RWPE1 (cell line): ENCODE results near the gene ZBTB43.
A peak's percentile ranks its signal among the peaks of the same experiment; 100 is the strongest.

Experiments
- CTCF ChIA-PET: fragments of 350-600 bp; sonication (Branson Sonifier 250); formaldehyde crosslinking; extraction: SDS; loops from one replicate; lab custom pipeline; 2021; lab: Yijun Ruan, JAX
- POLR2A ChIA-PET: fragments of 400-600 bp; formaldehyde crosslinking; extraction: SDS; loops from one replicate; lab custom pipeline; 2020; ENCODE audit warnings: antibody characterized with exemption; ENCODE audit not compliant: low non-redundant PET; lab: Yijun Ruan, JAX
- DNase-seq: peaks from one replicate; pipeline ENCODE4 v3.0.0; 2012; ENCODE audit warnings: low spot score
- H3K27ac ChIP-seq: fragments of 450-650 bp; 2 replicates; pipeline ENCODE4 v1.5.1; 2017
- TF ChIP-seq, protein P1 (sequence below): fragments of 450-650 bp; conservative IDR thresholded peaks from 2 replicates; pipeline ENCODE4 v1.5.1; 2017; ENCODE audit warnings: low read depth, mild to moderate bottlenecking

The ZBTB43 gene

DNA sequence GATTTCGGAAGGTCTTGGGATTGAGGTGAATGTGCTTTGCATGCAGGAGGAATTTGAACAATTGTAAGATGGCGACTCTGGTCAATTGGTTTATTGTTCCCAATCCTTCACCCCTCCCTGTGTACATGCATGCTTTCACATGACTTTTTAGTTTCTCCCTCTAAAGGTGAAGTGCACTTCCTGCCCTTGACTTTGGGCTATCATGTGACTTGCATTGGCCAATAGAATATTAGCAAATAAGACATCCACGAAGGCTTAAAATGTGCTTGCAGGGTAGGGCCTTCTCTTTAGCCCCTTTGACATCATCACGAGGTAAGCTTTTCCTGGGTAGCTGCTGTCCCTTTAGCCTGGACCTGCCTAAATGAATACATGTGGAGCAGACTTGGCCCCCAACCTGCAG, 8.1 kb upstream of the ZBTB43 start:
- TF ChIP-seq, protein P1, sequence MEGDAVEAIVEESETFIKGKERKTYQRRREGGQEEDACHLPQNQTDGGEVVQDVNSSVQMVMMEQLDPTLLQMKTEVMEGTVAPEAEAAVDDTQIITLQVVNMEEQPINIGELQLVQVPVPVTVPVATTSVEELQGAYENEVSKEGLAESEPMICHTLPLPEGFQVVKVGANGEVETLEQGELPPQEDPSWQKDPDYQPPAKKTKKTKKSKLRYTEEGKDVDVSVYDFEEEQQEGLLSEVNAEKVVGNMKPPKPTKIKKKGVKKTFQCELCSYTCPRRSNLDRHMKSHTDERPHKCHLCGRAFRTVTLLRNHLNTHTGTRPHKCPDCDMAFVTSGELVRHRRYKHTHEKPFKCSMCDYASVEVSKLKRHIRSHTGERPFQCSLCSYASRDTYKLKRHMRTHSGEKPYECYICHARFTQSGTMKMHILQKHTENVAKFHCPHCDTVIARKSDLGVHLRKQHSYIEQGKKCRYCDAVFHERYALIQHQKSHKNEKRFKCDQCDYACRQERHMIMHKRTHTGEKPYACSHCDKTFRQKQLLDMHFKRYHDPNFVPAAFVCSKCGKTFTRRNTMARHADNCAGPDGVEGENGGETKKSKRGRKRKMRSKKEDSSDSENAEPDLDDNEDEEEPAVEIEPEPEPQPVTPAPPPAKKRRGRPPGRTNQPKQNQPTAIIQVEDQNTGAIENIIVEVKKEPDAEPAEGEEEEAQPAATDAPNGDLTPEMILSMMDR = no peak
- ChIA-PET POLR2A (no interaction called here), CTCF (interaction anchor here (0.9 kb wide), 1 partner anchor 63 kb away, joined by 3 read pairs; no protein-coding TSS in a partner anchor)
- H3K27ac ChIP-seq = no peak overlapping the region
- DNase-seq = no peak

DNA sequence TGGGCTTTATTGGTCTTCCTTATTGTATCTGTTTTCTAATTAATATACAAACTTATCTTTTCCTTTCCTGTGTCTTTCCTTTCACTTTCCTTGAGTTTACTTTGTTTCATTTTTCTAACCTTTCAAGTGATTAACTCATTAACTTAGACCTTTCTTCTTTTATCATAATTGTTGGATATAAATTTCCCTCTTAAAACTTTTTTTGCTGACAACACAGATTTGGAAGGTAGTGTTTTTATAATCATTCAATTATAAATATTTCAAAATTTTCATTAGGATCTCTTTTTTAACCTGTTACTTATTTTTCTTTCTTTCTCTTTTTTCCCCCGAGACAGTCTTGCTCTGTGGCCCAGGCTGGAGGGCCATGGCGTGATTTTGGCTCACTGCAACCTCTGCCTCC, 6.9 kb upstream of the ZBTB43 start:
- TF ChIP-seq, protein P1 = no peak
- POLR2A ChIA-PET = no interaction called here
- H3K27ac ChIP-seq = no peak overlapping the region
- no peak for DNase-seq
- CTCF ChIA-PET = no interaction called here

DNA sequence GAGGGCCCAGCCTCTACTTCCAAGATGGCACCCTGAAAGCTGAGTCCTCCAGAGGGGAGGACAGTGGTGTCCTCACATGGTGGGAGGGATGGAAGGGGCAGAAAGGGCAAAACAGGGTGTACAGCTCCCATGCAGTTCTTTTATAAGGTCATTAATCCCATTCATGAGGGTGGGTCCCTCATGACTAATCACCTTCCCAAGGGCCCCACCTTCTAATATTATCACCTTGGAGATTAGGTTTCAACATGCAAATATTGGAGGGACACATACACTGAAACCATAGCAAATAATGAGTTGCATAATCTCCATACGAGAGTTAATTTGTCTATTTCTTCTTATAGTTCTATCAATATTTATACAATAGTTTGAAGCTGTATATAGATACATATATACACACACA, 5.8 kb upstream of the ZBTB43 start:
- CTCF ChIA-PET = interaction anchor here (0.8 kb wide), 1 partner anchor 93 kb away, joined by 3 read pairs; no protein-coding TSS in a partner anchor
- TF ChIP-seq, protein P1 = no peak
- H3K27ac ChIP-seq = no peak overlapping the region
- POLR2A ChIA-PET = no interaction called here
- no peak for DNase-seq

DNA sequence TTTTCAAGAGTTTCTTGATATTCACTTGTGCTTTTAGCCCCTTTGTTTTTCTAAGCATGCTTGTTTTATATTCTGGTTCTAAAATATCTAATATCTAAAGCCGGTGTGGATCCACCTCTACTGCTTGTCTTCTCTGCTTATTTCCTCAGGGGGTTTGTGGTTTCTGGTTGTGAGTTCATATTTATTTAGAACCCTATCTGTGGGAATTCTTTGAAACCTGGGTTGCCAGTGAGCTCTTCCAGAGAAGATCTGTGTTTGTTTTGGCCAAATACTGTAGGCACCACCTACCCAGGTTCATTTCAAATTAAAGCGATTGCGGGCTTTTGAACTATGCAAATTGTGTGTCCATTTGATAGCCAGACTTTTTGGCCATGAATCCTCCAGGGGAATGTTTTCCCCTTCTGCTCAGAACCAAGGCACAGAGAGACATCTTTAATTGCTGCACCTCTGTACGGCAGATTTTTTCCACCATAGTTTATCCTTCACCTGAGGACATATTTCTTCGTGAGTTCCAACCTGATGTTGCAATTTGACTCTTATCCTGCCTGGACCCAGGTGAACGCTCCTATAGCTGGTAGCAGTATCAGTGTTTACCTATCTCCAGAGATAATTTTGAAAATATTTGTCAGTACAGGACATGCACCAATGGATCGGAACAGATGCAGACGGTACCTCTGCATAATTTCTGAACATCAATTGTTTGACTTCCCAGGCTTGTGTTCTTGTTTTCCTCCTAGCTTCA, 2.4 kb upstream of the ZBTB43 start:
- ChIA-PET POLR2A (no interaction called here), CTCF (interaction anchor here (1.0 kb wide), 1 partner anchor 97 kb away, joined by 4 read pairs; no protein-coding TSS in a partner anchor)
- H3K27ac ChIP-seq = peak overlapping the region; percentile 53
- no peak for DNase-seq
- TF ChIP-seq, protein P1 = no peak

DNA sequence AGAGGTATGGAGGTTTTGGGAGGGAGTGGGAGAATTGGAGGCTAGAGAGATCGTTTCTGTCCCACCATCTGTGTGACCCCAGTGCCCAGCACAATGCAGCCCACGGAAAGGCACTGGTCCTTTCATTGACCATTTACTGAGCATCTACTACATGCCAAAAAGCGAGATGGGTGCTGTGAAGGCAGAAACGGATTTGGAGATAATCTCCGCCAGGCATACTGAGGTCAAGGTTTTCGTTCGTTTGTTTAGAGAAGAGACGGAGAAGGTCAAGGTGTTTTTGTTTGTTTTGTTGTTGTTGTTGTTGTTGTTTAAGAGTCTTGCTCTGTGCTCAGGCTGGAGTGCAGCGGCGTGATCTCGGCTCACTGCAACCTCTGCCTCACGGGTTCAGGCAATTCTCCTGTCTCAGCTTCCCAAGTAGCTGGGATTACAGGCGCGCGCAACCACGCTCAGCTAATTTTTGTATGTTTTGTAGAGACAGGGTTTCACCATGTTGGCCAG, 593 bp upstream of the ZBTB43 start:
- DNase-seq = no peak
- TF ChIP-seq, protein P1 = no peak
- H3K27ac ChIP-seq = peak overlapping the region; percentile 86
- CTCF ChIA-PET = interaction anchor here (0.6 kb wide), 1 partner anchor 124 kb away, joined by 3 read pairs; no protein-coding TSS in a partner anchor
- POLR2A ChIA-PET = interaction anchor here (1.6 kb wide), 1 partner anchor 11 kb away, joined by 8 read pairs; no protein-coding TSS in a partner anchor

DNA sequence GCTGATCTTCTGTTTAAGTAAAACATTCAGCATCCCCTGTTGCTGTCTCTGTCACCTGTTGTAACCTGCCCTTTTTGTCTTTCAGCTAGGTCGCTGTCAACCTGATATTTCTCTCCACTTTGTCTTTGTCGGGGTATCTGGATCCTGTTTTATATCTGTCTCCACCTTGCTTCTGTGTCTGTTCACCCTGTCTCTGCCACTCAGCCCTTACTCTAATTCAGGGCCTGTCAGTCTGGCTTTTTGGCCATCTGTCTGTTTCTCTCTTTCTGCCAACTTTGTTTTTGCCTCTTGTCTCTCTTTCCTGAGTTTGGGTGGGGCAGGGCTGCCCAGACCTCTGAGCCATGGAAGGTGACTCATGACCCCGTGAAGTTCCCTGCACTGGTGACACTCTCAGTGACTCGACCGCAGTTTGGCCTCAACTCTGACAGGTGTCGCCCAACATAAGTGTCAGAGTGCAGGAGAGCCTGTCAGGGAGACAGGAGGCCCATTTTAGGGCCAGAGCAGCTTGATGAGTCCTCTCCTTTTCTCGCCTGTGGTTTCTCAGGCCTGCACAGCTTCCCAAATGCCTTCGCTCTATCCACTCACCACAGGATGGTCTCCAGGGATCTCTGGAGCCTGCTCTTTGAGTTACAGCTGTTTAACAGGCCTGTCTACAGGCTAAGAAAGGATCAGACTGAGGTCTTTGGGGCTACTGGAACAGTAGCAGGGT, 868 bp downstream of the ZBTB43 start:
- ChIA-PET POLR2A (interaction anchor here (0.6 to 1.6 kb wide), 2 partner anchors 12 to 16 kb away, joined by 4 to 8 read pairs; no protein-coding TSS in a partner anchor), CTCF (interaction anchor here (0.5 to 1.7 kb wide), 4 partner anchors 11 to 516 kb away, joined by 3 to 6 read pairs (median 3); no protein-coding TSS in a partner anchor)
- TF ChIP-seq, protein P1 = no peak
- peak; percentile 41 for DNase-seq
- peak overlapping the region; percentile 86 for H3K27ac ChIP-seq
